HG02571 (cell line): ENCODE measurements around the gene FKBP5.
"Not testable (repeated sequence)": the region's sequence is repeated elsewhere in the genome, so short reads cannot be mapped to it uniquely, and the experiment has no call there.

ENCODE experiments used
- ATAC-seq: cut with Tn5 transposase; IDR thresholded peaks from one replicate; pipeline ENCODE4 v1.9.1; 2021; ENCODE audit warnings: mild to moderate bottlenecking, moderate library complexity; ENCODE audit not compliant: unreplicated experiment

FKBP5 gene

DNA sequence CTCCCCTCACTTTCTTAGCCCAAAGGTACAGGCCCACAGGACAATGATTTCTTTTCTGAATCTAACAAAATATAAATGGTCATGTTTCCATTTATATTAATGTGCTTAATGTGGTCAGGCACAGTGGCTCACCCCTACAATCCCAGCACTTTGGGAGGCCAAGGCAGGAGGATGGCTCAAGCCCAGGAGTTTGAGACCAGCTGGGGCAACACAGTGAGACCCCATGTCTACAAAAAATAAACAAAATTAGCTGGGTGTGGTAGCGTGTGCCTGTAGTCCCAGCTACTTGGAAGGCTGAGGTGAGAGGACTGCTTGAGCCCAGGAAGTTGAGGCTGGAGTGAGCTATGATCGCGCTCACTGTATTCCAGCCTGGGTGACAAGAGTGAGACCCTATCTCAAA lies 98.8 kb downstream of the FKBP5 start:
- ATAC-seq = no peak

DNA sequence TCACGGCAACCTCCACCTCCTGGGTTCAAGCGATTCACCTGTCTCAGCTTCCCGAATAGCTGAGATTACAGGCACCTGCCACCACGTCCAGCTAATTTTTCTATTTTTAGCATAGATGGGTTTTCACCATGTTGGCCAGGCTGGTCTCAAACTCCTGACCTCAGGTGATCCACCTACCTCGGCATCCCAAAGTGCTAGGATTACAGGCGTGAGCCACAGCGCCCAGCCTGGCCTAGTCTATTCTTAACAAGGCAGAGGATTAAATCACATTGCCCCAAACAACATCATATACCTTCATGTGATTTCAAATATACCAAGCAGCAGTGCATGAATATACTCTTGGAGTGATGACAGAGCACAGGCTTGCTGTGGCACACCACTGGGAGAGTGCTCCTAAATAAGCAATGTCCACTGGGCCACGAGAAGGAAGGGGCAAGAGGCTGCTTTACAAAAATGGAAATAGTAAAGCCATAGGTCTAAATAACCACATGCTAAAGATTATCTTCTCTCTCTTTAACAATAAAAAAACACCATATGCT lies 99.4 kb downstream of the FKBP5 start:
- no peak for ATAC-seq

DNA sequence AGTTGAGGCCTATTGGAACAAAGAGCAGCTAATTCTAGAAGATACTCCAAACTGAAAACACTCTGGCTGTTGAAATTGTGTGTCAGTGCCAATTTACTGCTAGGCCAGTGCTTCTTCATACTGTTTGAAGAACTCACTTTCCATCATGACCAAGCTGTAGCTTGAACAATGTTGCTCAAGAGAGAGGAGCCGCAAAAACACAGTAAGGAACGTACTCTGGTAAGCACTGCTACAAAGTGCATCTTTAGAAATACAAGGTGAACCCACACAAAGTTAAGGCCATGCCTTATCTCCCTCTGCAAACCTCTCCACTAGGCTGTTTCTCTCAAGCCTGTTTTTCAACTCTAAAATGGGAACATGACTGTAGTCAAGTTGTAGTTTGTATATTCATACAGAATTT lies 101.5 kb downstream of the FKBP5 start:
- no peak for ATAC-seq

GRCh38 chr6:35586542-35586941 lies 102.2 kb downstream of the FKBP5 start:
- no peak for ATAC-seq

DNA sequence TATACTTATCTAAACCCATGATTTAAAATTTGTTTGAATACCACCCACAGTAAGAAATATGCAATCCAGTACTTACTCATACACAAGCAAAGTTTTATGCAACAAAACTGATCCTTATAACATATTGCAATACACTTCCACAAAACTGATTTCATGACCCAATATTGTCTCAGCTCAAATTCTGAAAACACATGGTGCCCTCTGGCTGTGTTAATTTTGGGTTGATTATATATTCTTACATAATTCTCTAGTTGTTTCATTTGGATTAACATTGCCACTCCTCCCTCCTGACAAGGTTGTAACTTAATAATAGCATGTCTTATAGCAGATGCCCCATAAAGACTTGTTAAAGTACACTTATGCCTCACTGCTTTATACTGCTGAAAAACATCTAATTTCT lies 103.1 kb downstream of the FKBP5 start:
- ATAC-seq = no peak

GRCh38 chr6:35583893-35584688 lies 104.6 kb downstream of the FKBP5 start:
- ATAC-seq = no peak

GRCh38 chr6:35582315-35582714 lies 106.4 kb downstream of the FKBP5 start:
- ATAC-seq = no peak

DNA sequence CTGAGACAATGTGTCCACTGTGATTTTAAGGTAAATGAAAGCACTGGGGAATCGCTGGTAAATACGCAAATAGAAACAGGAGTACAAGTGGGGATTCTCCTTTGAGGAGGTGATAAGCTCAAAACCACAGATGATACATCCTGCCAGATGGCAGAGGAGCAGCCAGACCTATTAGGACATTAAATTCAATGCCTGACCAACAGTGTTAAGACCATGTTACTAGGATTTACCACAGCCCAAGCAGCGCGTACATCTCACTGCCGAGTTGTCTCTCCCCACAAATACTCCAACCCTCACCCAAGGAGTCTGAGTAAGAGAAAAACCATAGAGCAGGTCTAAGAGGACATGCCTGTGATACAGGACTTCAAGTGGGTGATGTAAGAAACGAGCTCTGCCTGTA lies 107.1 kb downstream of the FKBP5 start:
- ATAC-seq = no peak

DNA sequence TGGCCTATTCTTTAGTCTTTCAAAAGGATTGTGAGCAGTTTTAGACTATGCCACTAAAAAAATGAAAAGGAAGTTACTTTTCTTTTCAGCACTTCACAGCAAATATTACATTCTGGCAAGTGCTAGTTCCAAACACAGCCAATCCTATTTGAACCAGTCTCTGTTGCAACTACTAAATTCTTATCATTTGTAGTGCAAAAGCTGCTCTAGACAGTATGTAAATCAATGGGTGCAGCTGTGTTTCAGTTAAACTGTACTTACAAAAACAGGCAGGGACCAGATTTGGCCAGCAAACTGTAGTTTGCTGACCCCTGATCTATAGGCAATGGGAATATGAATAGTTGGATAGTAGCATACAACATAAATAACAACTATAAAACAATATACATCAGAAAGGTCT lies 107.9 kb downstream of the FKBP5 start:
- ATAC-seq = no peak

- ATAC-seq = no peak
These were observed 112.0 kb downstream of the FKBP5 start for GRCh38 chr6:35576682-35577081.

DNA sequence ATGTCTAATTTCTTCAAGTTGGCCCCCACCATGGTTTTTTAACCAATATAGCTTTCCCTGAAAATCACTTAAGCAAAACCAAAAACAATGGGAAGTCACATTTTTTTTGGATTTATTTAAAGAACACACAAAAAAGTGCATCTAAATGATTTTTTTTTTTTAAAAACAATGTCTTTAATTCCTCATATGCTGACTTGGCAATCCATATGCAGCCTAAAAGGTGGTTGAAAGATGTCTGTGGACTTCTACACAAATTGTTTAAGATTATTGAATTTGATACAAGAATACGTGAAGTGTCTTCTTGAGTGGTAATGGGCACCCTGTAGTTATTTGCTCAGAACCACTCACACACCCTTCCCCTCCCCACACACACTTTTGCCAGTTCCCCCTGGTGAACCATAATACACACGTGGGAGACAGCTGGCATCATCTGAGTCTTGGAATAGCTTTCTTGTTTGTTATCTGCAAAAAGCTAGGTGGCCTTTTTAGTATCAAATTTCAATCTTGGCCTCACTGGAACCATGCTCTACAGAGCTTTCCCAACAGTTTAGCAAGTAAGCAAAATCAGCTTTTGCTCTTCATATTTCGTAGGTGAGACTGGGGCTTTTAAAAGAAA lies 115.1 kb downstream of the FKBP5 start:
- ATAC-seq = no peak

DNA sequence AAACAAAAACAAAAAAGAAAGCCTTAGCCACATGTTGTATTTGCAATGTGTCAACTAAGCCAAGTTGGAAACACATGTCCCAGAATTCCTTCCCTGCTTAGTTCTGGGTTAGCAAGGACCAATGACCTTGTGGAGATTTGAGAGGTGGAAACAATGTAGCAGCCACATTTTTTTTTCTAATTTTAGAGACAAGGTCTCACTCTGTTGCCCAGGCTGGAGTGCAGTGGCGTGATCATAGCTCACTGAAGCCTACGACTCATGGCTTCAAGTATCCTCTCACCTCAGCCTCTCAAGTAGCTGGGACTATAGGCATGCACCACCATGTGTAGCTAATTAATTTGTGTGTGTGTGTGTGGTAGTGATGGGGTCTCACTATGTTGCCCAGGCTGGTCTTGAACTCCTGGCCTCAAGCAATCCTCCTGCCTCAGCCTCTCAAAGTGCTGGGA lies 117.8 kb downstream of the FKBP5 start:
- ATAC-seq = not testable (repeated sequence)

- ATAC-seq = no peak
These were observed 119.7 kb downstream of the FKBP5 start for GRCh38 chr6:35569011-35569461.

DNA sequence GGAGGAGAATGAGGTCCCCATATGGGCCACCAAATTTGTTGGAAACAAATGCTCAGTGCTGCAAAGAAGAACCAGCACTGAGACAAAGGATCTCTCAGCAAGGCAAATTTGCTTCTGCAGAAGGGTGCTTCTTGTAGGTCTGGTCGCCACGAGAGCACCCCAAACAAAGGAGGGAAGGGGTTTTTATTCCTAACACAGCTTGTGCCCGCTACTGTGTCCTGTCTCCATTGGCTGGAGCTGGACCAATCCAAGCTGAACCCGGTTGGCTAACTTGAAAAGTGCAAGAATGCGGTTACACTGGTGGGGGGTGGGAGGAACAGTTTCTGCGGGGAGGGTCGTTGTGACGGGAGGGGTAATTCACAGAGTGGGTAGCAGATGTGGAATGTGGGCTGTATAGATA lies 121.9 kb downstream of the FKBP5 start:
- no peak for ATAC-seq

GRCh38 chr6:35564733-35565132 lies 124.0 kb downstream of the FKBP5 start:
- ATAC-seq = no peak

DNA sequence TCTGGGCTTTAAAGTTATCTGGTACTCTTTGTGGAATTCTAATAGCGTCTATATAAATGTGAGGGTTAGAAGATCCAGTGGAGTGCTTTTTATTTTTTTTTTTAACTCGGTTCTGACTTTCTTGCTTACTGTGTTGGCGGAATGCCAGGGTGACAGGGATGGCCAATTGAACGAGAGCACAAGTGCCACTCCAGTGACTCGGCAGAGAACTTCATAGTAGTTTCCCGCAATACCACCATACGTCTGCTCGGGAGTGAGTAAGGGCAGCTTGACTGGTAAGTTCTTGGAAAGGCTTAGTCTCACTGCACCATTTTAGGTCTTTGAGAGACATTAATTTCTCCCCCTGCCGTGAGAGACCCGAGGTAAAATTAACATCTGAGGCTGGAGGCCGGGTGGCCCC lies 126.7 kb downstream of the FKBP5 start:
- ATAC-seq = no peak

DNA sequence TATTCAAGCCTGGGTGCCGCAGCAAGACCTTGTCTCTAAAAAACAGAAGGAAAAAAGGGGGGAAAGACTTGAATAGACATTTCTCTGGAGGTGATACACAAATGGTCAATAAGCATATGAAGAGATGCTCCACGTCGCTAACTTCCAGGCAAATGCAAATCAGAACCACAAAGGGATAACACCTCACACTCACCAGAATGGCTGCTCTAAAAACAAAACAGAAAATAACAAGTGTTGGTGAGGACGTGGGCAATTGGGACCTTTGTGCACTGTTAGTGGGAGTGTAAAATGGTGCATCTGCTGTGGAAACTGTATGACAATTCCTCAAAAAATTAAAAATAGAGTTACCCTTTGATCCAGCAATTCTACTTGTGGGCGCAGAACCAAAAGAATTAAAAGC lies 127.6 kb downstream of the FKBP5 start:
- no peak for ATAC-seq

DNA sequence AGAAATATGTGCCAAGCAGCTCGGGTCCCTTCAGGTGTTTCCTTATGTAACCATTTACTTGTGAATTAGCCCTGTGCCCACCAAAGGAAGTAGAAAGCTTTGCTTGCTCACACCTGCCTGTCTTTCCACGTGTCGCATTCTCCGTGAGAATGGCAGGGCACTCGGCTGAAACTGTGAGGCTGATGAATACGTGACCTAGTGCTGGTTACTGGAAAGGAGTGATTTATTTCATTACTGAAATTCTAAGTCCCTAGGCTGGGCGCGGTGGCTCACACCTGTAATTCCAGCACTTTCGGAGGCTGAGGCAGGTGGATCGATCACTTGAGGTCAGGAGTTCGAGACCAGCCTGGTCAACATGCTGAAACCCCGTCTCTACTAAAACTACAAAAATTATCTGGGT lies 130.1 kb downstream of the FKBP5 start:
- ATAC-seq = no peak

- no peak for ATAC-seq
These were observed 131.5 kb downstream of the FKBP5 start for GRCh38 chr6:35557239-35557638.

- no peak for ATAC-seq
These were observed 133.9 kb downstream of the FKBP5 start for GRCh38 chr6:35554811-35555210.

DNA sequence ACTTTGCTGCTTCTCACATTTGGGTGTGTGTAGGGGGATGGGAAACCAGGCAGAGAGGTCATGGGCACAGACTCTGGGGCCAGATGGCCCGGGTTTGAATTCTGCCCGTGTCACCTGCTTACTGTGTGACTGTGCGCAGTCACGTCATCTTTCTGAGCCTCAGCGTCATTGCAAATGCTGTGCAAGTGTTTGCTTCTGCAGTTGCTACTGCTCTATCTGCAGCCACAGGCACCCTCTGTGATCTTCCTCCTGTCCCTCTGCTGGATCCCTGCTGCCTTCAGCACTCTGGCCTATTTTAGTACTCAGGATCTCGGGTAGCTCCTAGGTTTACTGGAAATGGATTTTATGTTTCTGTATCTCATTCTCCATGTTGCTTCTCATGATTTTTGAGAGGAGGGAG lies 135.4 kb downstream of the FKBP5 start:
- ATAC-seq = no peak

- no peak for ATAC-seq
These were observed 136.3 kb downstream of the FKBP5 start for GRCh38 chr6:35552285-35552917.
